IMR-90 (cell line): ENCODE measurements around the gene ATP5MK. TPM values are rescaled to one million over a fixed set of nuclear protein-coding genes. Genes with fewer than 3 reads are reported as not detected.

ENCODE experiments used
- ATAC-seq: fragments of 200-7000 bp; cut with Tn5 transposase; 2 replicates; pipeline ENCODE4 v1.9.1; 2020; ENCODE audit warnings: low read depth, mild to moderate bottlenecking, moderate library complexity
- BruUV-seq: library from RNA; stranded (reverse); fragments of 400-500 nt; replicated peaks from 2 replicates; lab custom pipeline; 2021; lab: Mats Ljungman, UMichigan
- CTCF ChIA-PET: fragments of 300-600 bp; formaldehyde crosslinking; extraction: SDS; loops from one replicate; lab custom pipeline; 2021; ENCODE audit warnings: antibody characterized with exemption; lab: Yijun Ruan, JAX
- POLR2A ChIA-PET: fragments of 300-600 bp; sonication (Branson Sonifier 250); formaldehyde crosslinking; loops from one replicate; lab custom pipeline; 2022; ENCODE audit warnings: antibody characterized with exemption; ENCODE audit not compliant: unreplicated experiment; lab: Charles Lee
- DNase-seq: peaks from one replicate; pipeline ENCODE4 v3.0.0; 2013
- H2AFZ ChIP-seq: replicated peaks from 2 replicates; pipeline ENCODE3; 2013; ENCODE audit warnings: low read length, mild to moderate bottlenecking; ENCODE audit not compliant: poor library complexity
- H2AK5ac ChIP-seq: 2 replicates; pipeline ENCODE4 v1.6.1; 2013; ENCODE audit warnings: low read depth, low read length, inconsistent platforms
- H2AK9ac ChIP-seq: replicated peaks from 2 replicates; pipeline ENCODE3; 2013; ENCODE audit warnings: mild to moderate bottlenecking, low read depth, low read length, moderate library complexity; ENCODE audit not compliant: poor library complexity
- H2BK120ac ChIP-seq: 2 replicates; pipeline ENCODE4 v1.6.1; 2013; ENCODE audit warnings: low read depth, low read length, inconsistent platforms
- H2BK15ac ChIP-seq: 3 replicates; pipeline ENCODE4 v1.6.1; 2013; ENCODE audit warnings: low read depth, low read length, inconsistent platforms
- H2BK20ac ChIP-seq: 2 replicates; pipeline ENCODE4 v1.6.1; 2013; ENCODE audit warnings: low read depth, mild to moderate bottlenecking, inconsistent platforms, low read length, moderate library complexity
- H2BK5ac ChIP-seq: 2 replicates; pipeline ENCODE4 v1.6.1; 2013; ENCODE audit warnings: mild to moderate bottlenecking, low read depth, low read length, inconsistent platforms; ENCODE audit not compliant: poor library complexity, severe bottlenecking
- H3K14ac ChIP-seq: replicated peaks from 2 replicates; pipeline ENCODE4 v1.6.1; 2013; ENCODE audit warnings: low read depth, low read length, inconsistent platforms
- H3K18ac ChIP-seq: 2 replicates; pipeline ENCODE4 v1.6.1; 2013; ENCODE audit warnings: low read depth, low read length, control low read depth
- H3K23ac ChIP-seq: 2 replicates; pipeline ENCODE4 v1.6.1; 2013; ENCODE audit warnings: low read depth, low read length, inconsistent platforms
- H3K27ac ChIP-seq: 2 replicates; pipeline ENCODE4 v1.5.1; 2013; ENCODE audit warnings: mild to moderate bottlenecking, control low read depth, low read length; ENCODE audit not compliant: insufficient read depth
- H3K27me3 ChIP-seq: 2 replicates; pipeline ENCODE4 v1.6.1; 2013; ENCODE audit warnings: low read length; ENCODE audit not compliant: control insufficient read depth, insufficient read depth
- H3K36me3 ChIP-seq: 2 replicates; pipeline ENCODE4 v1.6.1; 2013; ENCODE audit warnings: low read length, mixed read lengths; ENCODE audit not compliant: control insufficient read depth, insufficient read depth
- H3K4ac ChIP-seq: 2 replicates; pipeline ENCODE4 v1.6.1; 2013; ENCODE audit warnings: low read depth, low read length, inconsistent platforms
- H3K4me1 ChIP-seq: 2 replicates; pipeline ENCODE4 v1.6.1; 2013; ENCODE audit warnings: low read length, mixed read lengths; ENCODE audit not compliant: control insufficient read depth, insufficient read depth
- H3K4me2 ChIP-seq: 2 replicates; pipeline ENCODE4 v1.6.1; 2013; ENCODE audit warnings: low read depth, mild to moderate bottlenecking, control low read depth, low read length, moderate library complexity
- H3K4me3 ChIP-seq: 2 replicates; pipeline ENCODE4 v1.5.1; 2013; ENCODE audit warnings: low read depth, mild to moderate bottlenecking, control low read depth, low read length, moderate library complexity; ENCODE audit not compliant: insufficient read depth
- H3K56ac ChIP-seq: 2 replicates; pipeline ENCODE4 v1.6.1; 2013; ENCODE audit warnings: low read length, inconsistent platforms; ENCODE audit not compliant: insufficient read depth; ENCODE audit errors: extremely low read depth
- H3K79me1 ChIP-seq, 2 experiments: 2 replicates each; pipeline ENCODE4 v1.6.1; 2013; ENCODE audit warnings: low read length in 2 of 2, inconsistent platforms in 1 of 2, low read depth in 1 of 2
- H3K9ac ChIP-seq: 2 replicates; pipeline ENCODE4 v1.6.1; 2013; ENCODE audit warnings: low read depth, low read length, control low read depth
- H3K9me1 ChIP-seq: 2 replicates; pipeline ENCODE4 v1.6.1; 2013; ENCODE audit warnings: low read length, inconsistent platforms; ENCODE audit not compliant: insufficient read depth
- H3K9me3 ChIP-seq: 2 replicates; pipeline ENCODE4 v1.6.1; 2013; ENCODE audit warnings: low read length; ENCODE audit not compliant: control insufficient read depth, insufficient read depth
- H4K20me1 ChIP-seq: 2 replicates; pipeline ENCODE4 v1.6.1; 2013; ENCODE audit warnings: low read length, inconsistent platforms; ENCODE audit not compliant: insufficient read depth
- H4K5ac ChIP-seq: 2 replicates; pipeline ENCODE4 v1.6.1; 2013; ENCODE audit warnings: mild to moderate bottlenecking, low read depth, low read length, control low read depth
- H4K8ac ChIP-seq, 2 experiments: 2 replicates each; pipeline ENCODE4 v1.6.1; 2013; ENCODE audit warnings: low read depth in 2 of 2, low read length in 2 of 2, control low read depth in 1 of 2, inconsistent platforms in 1 of 2
- H4K91ac ChIP-seq: 2 replicates; pipeline ENCODE4 v1.6.1; 2013; ENCODE audit warnings: low read depth, low read length, inconsistent platforms; ENCODE audit not compliant: insufficient read depth
- BHLHE40 ChIP-seq: fragments of 150-350 bp; IDR thresholded peaks from 2 replicates; pipeline ENCODE4 v1.6.1; 2016; ENCODE audit warnings: mild to moderate bottlenecking, low read depth, low read length
- CEBPB ChIP-seq: IDR thresholded peaks from 2 replicates; pipeline ENCODE4 v1.6.1; 2012; ENCODE audit warnings: low read depth, low read length, improper control_type of control experiment
- CHD1 ChIP-seq: IDR thresholded peaks from 2 replicates; pipeline ENCODE4 v1.6.1; 2012; ENCODE audit warnings: low read depth, low read length, improper control_type of control experiment
- CTCF ChIP-seq: conservative IDR thresholded peaks from 2 replicates; pipeline ENCODE4 v1.5.1; 2012; ENCODE audit warnings: mild to moderate bottlenecking, low read depth, low read length, improper control_type of control experiment
- ELK1 ChIP-seq: fragments of 150-350 bp; IDR thresholded peaks from 2 replicates; pipeline ENCODE4 v1.6.1; 2016; ENCODE audit warnings: low read depth, mild to moderate bottlenecking, low read length, moderate library complexity, borderline replicate concordance
- MAFK ChIP-seq: IDR thresholded peaks from 2 replicates; pipeline ENCODE4 v1.6.1; 2012; ENCODE audit warnings: low read depth, low read length, improper control_type of control experiment
- MAZ ChIP-seq: IDR thresholded peaks from 2 replicates; pipeline ENCODE4 v1.6.1; 2012; ENCODE audit warnings: low read depth, mild to moderate bottlenecking, low read length, improper control_type of control experiment, moderate library complexity, borderline replicate concordance
- MXI1 ChIP-seq: IDR thresholded peaks from 2 replicates; pipeline ENCODE4 v1.6.1; 2012; ENCODE audit warnings: low read depth, mild to moderate bottlenecking, low read length, moderate library complexity, borderline replicate concordance
- NFE2L2 ChIP-seq: fragments of 150-350 bp; IDR thresholded peaks from 2 replicates; pipeline ENCODE4 v1.6.1; 2016; ENCODE audit warnings: low read depth, mild to moderate bottlenecking, low read length
- RAD21 ChIP-seq: IDR thresholded peaks from 2 replicates; pipeline ENCODE4 v1.6.1; 2012; ENCODE audit warnings: low read length, improper control_type of control experiment
- RCOR1 ChIP-seq: IDR thresholded peaks from 2 replicates; pipeline ENCODE4 v1.6.1; 2012; ENCODE audit warnings: mild to moderate bottlenecking, low read length, improper control_type of control experiment; ENCODE audit not compliant: insufficient replicate concordance
- RFX5 ChIP-seq: IDR thresholded peaks from 2 replicates; pipeline ENCODE4 v1.8.0; 2012; ENCODE audit warnings: low read depth, mild to moderate bottlenecking, low read length, moderate library complexity
- SMC3 ChIP-seq: fragments of 150-350 bp; IDR thresholded peaks from 2 replicates; pipeline ENCODE4 v1.6.1; 2016; ENCODE audit warnings: low read depth, mild to moderate bottlenecking, antibody characterized with exemption, low read length, moderate library complexity
- WGBS, 2 experiments: methylation state at CpG; one replicate each; pipeline versions ENCODE4 v1.1.5 to v1.1.7; 2013; ENCODE audit warnings: missing lambda C conversion rate in 2 of 2; ENCODE audit not compliant: insufficient read length in 1 of 2; ENCODE audit errors: extremely low coverage in 2 of 2; 5-methylcytosine and 5-hydroxymethylcytosine counted together
- dilution Hi-C: fragments of 300-500 bp; cut with HindIII; formaldehyde crosslinking; loops from one replicate; pipeline ENCODE4 v1.14.3; 2018; ENCODE audit warnings: low sequenced_read_pairs; ENCODE audit not compliant: unreplicated experiment
- in situ Hi-C: fragments of 300-500 bp; cut with MboI; formaldehyde crosslinking; loops from 3 replicates; pipeline ENCODE4 v1.14.3; 2019; ENCODE audit warnings: low sequenced_read_pairs, inconsistent platforms, mixed read lengths
- intact Hi-C: fragments of 100-400 bp; cut with micrococcal nuclease; formaldehyde crosslinking; loops from 2 replicates; pipeline ENCODE4 v1.10.0; 2022
- polyA plus RNA-seq, 3 experiments: library from polyadenylated mRNA; depleted of rRNA; stranded (reverse); fragments of >200 nt; gene quantifications; 2 replicates each; pipeline ENCODE4 v1.2.3, GENCODE V29; 2012; ENCODE audit warnings: low replicate concordance in 1 of 3
- total RNA-seq: library from RNA; depleted of rRNA; stranded (reverse); fragments of >200 nt; gene quantifications from 2 replicates; pipeline ENCODE4 v1.2.3, GENCODE V29; 2012

ATP5MK gene
- total and polyA plus RNA-seq, 2 of the 4 experiments (the other 2 are of a cell fraction) = 73.4 to 101 TPM

GRCh38 chr10:103395754-103396066 lies 565 bp downstream of the ATP5MK start:
- Histone ChIP-seq H4K91ac (peak overlapping the region; percentile 66), H3K9me3 (no peaks in the 10 kb centered on the region), H2AK5ac (peak overlapping the region; percentile 72), H3K4me2 (peak overlapping the region; percentile 93), H2BK15ac (no peak overlapping the region), H2BK5ac (peak overlapping the region; percentile 52), H3K4me1 (peaks cover 8% of the 10 kb centered on the region), H4K8ac (peak overlapping the region; percentile 51 to 81), H2BK120ac (no peak overlapping the region), H2AFZ (peak overlapping the region; percentile 93), H3K9me1 (peaks cover 2% of the 10 kb centered on the region; the same call in 1 of the 2 replicates), H3K18ac (no peak overlapping the region), H3K56ac (peak overlapping the region; percentile 70), H4K5ac (peak overlapping the region; percentile 62), H4K20me1 (peaks cover 5% of the 10 kb centered on the region; the same call in 1 of the 2 replicates), H3K36me3 (peaks cover 17% of the 10 kb centered on the region), H3K79me1 (peaks cover 29 to 50% of the 10 kb centered on the region in 2 experiments), H3K4ac (peak overlapping the region; percentile 77), H2AK9ac (peak overlapping the region; percentile 97), H3K27me3 (no peaks in the 10 kb centered on the region), H3K27ac (peak overlapping the region; percentile 76), H3K23ac (peak overlapping the region; percentile 90), H2BK20ac (no peak overlapping the region), H3K4me3 (peak overlapping the region; percentile 95), H3K9ac (peak overlapping the region; percentile 78), H3K14ac (peak overlapping the region; percentile 89)
- in situ Hi-C loops = no loop called here
- 0% methylated on average over 4 of the region's 11 CpGs; no CpG with 5 or more reads in 1 of the 2 experiments for WGBS, 2 experiments
- POLR2A ChIA-PET = interaction anchor here (0.6 kb wide), 1 partner anchor 8 kb away, joined by 4 read pairs; no protein-coding TSS in a partner anchor
- CTCF ChIA-PET = no interaction called here
- BruUV-seq = no TSS peak
- TF ChIP-seq BHLHE40 (no peak), CTCF (no peak), MAFK (no peak), NFE2L2 (no peak), MXI1 (no peak), MAZ (no peak), ELK1 (no peak), CEBPB (no peak), CHD1 (no peak), SMC3 (no peak), RFX5 (no peak), RCOR1 (no peak), RAD21 (no peak)
- DNase-seq (peak; percentile 7), ATAC-seq (no peak; the same call in 1 of the 2 replicates)
- dilution Hi-C loops = no loop called here
- intact Hi-C loops = loop anchor here (1.0 kb wide), 1 partner anchor 44 kb away; the partner anchor contains the start of gene PCGF6
